ENCODE data around the gene CENPO.

Gene CENPO

DNA sequence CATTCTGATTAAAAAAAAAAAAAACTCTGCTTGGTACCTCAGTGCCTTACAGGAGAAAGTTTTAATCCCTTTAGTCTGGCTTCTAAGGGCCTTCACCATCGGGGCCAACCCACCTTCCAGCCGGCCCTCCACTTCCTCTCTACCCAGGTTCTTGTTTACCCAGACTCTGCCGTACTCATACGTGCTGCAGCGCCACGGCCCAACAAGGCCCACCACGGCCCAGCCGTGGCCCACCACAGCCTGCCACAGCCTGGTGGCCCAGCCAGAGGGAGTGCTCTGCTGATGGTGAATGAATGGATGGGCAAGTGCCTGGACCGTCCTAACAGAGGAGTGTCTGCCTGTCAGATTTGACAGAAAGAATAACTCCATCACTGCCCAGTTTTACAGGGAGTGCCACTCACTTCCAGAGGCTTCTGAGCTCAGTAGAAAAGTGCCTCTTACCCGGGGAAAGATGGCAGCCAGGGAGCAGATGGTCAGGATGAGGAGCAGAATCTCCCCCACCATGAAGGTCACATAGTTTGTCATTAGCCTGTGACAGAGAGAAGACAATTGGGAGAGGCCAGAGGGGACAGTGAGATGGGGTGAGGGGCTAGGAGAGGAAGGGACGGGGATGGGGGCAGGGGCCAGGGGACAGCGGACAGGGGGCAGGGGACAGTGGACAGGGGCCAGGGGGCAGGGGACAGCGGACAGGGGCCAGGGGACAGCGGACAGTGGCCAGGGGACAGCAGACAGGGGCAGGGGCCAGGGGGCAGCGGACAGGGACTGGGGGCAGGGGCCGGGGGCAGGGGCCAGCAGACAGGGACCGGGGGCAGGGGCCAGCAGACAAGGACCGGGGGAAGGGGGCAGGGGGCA is 38.2 kb downstream of the CENPO start:
- in situ Hi-C loops (cut with HindIII; ENCODE audit: low pct_ligation_motif_present, low sequenced_read_pairs) = no loop called here
- no peak overlapping the region for H3K4me3 ChIP-seq (ENCODE audit: low read depth, low read length)
- TF ChIP-seq, protein P1, sequence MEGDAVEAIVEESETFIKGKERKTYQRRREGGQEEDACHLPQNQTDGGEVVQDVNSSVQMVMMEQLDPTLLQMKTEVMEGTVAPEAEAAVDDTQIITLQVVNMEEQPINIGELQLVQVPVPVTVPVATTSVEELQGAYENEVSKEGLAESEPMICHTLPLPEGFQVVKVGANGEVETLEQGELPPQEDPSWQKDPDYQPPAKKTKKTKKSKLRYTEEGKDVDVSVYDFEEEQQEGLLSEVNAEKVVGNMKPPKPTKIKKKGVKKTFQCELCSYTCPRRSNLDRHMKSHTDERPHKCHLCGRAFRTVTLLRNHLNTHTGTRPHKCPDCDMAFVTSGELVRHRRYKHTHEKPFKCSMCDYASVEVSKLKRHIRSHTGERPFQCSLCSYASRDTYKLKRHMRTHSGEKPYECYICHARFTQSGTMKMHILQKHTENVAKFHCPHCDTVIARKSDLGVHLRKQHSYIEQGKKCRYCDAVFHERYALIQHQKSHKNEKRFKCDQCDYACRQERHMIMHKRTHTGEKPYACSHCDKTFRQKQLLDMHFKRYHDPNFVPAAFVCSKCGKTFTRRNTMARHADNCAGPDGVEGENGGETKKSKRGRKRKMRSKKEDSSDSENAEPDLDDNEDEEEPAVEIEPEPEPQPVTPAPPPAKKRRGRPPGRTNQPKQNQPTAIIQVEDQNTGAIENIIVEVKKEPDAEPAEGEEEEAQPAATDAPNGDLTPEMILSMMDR (IDR thresholded peaks at IDR 0.05; ENCODE audit: low read depth, low read length, missing control alignments) = no peak
- H3K36me3 ChIP-seq (replicated peaks) = no peaks in the 10 kb centered on the region
- no peaks in the 10 kb centered on the region for H3K27me3 ChIP-seq (replicated peaks)
- no peak for DNase-seq
- H3K27ac ChIP-seq = no peak overlapping the region

DNA sequence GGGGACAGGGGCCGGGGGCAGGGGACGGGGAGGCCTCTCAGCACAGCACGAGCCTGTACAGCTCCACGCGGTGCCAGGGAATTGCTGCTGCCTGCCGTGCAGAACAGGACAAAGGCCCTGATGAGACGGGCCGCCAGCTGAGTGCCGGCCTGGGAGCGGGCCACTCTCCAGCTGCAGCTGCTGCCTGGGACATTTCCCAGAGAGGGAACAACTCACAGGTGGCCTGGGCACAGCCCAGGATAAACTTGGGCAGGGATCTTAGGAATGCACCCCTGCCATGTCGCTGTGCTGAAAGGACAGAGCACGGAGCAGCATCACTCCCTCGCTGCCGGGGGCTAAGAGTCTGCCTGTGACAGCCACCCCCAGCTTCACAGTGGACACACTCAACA is 38.8 kb downstream of the CENPO start:
- TF ChIP-seq, protein P1 (IDR thresholded peaks at IDR 0.05; ENCODE audit: low read depth, low read length, missing control alignments) = no peak
- in situ Hi-C loops (cut with HindIII; ENCODE audit: low pct_ligation_motif_present, low sequenced_read_pairs) = no loop called here
- Histone ChIP-seq H3K36me3 (replicated peaks) (no peaks in the 10 kb centered on the region), H3K4me3 (ENCODE audit: low read depth, low read length) (no peak overlapping the region), H3K27me3 (replicated peaks) (no peaks in the 10 kb centered on the region), H3K27ac (no peak overlapping the region)
- no peak for DNase-seq

DNA sequence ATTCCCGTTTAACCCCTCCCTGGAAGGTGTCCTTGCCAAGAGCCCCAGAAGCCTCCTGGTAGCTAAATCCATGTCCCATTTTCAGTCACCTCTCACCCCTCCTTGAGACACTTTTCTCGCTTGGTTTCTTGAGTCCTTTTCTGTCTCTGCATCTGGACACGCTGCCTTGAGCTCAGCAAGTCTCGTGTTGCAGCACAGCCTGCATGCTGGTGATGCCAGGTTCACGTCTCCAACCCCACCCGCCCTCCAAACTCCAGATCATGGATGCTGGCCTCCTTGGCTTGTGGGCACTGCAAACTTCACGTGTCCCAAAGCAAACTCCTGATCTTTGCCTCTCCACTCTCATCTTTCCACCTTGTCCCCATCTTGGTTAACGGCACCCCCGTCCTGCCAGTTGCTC is 39.3 kb downstream of the CENPO start:
- no peaks in the 10 kb centered on the region for H3K27me3 ChIP-seq (replicated peaks)
- in situ Hi-C loops (cut with HindIII; ENCODE audit: low pct_ligation_motif_present, low sequenced_read_pairs) = no loop called here
- TF ChIP-seq, protein P1 (IDR thresholded peaks at IDR 0.05; ENCODE audit: low read depth, low read length, missing control alignments) = no peak
- H3K27ac ChIP-seq = no peak overlapping the region
- H3K36me3 ChIP-seq (replicated peaks) = no peaks in the 10 kb centered on the region
- DNase-seq = no peak
- no peak overlapping the region for H3K4me3 ChIP-seq (ENCODE audit: low read depth, low read length)

DNA sequence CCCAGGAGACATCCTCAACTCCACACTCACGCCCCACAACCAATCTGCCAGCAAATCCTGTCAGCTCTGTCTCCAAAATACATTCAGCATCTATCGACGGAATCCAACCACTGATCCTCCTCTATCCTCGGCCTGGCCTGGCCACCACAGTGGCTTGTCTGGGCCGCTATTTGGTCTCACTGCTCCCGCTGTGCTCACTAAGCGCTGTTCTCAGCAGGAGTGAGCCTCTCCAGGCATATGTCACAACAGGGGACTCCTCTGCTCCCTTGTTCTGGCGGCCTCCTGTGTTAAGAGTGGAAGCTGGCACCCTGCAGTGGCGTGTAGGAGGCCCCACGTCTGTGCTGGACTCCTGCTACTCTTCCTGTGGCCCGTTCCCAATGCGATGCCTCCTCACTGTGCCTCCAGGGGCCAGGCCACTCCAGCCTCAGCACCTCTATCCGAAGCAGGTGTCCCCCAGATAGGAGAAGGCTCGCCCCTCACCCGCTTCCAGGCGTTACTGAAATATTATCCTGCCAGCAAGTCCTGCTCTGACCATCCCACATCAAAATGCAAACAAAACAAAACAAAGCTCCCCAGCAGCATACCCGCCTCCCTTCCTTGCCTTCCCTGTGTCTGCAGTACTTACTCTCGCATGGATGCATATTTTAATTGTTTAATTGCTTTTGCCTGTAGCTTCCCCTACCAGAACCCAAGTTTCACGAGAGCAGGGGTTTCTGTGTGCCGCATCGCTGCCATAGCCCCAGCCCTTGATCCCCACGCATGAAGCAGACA is 39.9 kb downstream of the CENPO start:
- Histone ChIP-seq H3K27me3 (replicated peaks) (no peaks in the 10 kb centered on the region), H3K4me3 (ENCODE audit: low read depth, low read length) (no peak overlapping the region), H3K36me3 (replicated peaks) (no peaks in the 10 kb centered on the region), H3K27ac (no peak overlapping the region)
- in situ Hi-C loops (cut with HindIII; ENCODE audit: low pct_ligation_motif_present, low sequenced_read_pairs) = no loop called here
- no peak for DNase-seq
- TF ChIP-seq, protein P1 (IDR thresholded peaks at IDR 0.05; ENCODE audit: low read depth, low read length, missing control alignments) = no peak

DNA sequence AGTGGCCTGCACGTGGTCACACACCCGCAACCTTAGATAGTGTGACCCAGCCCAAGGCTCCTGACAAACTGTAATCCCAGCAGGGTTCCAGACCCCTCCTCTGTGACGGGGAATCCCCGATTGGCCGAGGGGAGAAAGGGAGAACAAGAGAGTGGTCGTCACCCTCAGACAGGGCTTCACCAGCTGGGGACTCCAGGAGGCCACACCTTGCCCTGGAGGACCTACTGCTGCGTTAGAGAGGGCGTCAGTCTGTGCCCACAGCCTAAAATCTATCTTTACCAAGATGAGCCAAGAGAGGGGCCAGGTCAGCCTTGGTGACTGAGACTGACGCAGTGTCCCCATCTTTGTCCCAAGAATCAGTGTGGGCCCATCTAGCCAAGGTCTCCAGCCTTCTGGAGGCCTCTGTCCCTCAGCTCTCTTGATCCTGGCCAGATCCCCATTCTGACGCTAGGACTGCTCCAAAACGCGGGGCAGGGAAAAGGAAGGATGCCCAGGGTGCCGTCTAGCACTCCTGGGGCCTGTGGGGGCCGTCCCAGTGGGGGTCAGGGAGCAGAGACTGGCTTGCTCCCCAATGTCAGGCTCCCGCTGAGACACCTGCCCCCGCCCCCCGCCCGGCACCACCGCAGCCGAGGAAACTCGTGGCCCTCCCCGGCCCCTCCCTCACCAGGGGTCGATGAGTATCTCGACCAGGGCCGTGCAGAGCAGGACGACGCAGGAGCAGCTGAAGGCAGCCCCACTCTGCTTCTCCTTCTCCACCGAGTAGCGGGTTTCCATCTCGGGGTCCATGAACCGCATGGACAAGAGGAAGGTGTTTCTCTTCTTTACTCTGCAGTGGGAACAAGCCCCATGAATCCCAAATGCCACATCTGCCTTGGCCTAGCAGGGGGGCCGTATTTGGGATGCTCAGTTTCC is 40.9 kb downstream of the CENPO start:
- Histone ChIP-seq H3K27ac (no peak overlapping the region), H3K4me3 (ENCODE audit: low read depth, low read length) (no peak overlapping the region), H3K27me3 (replicated peaks) (no peaks in the 10 kb centered on the region), H3K36me3 (replicated peaks) (no peaks in the 10 kb centered on the region)
- in situ Hi-C loops (cut with HindIII; ENCODE audit: low pct_ligation_motif_present, low sequenced_read_pairs) = no loop called here
- no peak for DNase-seq
- TF ChIP-seq, protein P1 (IDR thresholded peaks at IDR 0.05; ENCODE audit: low read depth, low read length, missing control alignments) = no peak

Measured in brain microvascular endothelial cell (primary cell).